ENCODE data around the gene RASA4. TPM values are rescaled to one million over a fixed set of nuclear protein-coding genes. Genes with fewer than 3 reads are reported as not detected.

RASA4 gene
- total RNA-seq, 3 donors from 2014 or later (not counting 1 experiment from before 2014, with no cell fraction given), result 27.0 to 35.6 (median 28.5) TPM

Other genes starting within 250 kb of the RASA4 start
- gene PRKRIP1, start 220.4 kb downstream of the RASA4 start, total RNA-seq, result 10 to 100 TPM; 38.2 to 44.2 (median 39.5) TPM
- 10 to 100 TPM; 39.1 to 55.0 (median 41.3) TPM for gene ORAI2, start 183.2 kb downstream of the RASA4 start, total RNA-seq
- 1 to 10 TPM; 4.1 to 9.2 (median 9.1) TPM for gene ALKBH4, start 151.9 kb downstream of the RASA4 start, total RNA-seq
- gene LRWD1, start 151.8 kb downstream of the RASA4 start, total RNA-seq, result 10 to 100 TPM; 20.0 to 24.1 (median 20.4) TPM
- gene POLR2J, start 137.8 kb downstream of the RASA4 start, total RNA-seq, result 10 to 100 TPM; 35.3 to 44.5 (median 44.5) TPM
- gene RASA4B, start 99.0 kb downstream of the RASA4 start, total RNA-seq, result 10 to 100 TPM in 2 of 3 donors, 1 to 10 TPM in 1; 2.4 to 14.3 (median 12.3) TPM
- gene UPK3BL2, start 73.1 kb downstream of the RASA4 start, total RNA-seq, result 100 to 1,000 TPM in 1 of 3 donors, 10 to 100 TPM in 2; 56.5 to 100 (median 68.5) TPM
- gene SPDYE2, start 65.5 kb downstream of the RASA4 start, total RNA-seq, result under 1 TPM in 2 of 3 donors, not detected in 1; 0.25 to 0.61 TPM
- 100 to 1,000 TPM; 120 to 150 (median 131) TPM for gene POLR2J3, start 44.2 kb downstream of the RASA4 start, total RNA-seq
- 10 to 100 TPM; 73.3 to 83.5 (median 78.0) TPM for gene UPK3BL1, start 26.0 kb upstream of the RASA4 start, total RNA-seq
- not detected for gene SPDYE2B, start 33.6 kb upstream of the RASA4 start, total RNA-seq
- 10 to 100 TPM; 38.9 to 63.8 (median 49.4) TPM for gene POLR2J2, start 54.9 kb upstream of the RASA4 start, total RNA-seq
- 1 to 10 TPM; 5.8 to 8.9 (median 5.9) TPM for gene FAM185A, start 132.2 kb upstream of the RASA4 start, total RNA-seq